Muscle of arm (tissue), 14 donors: ENCODE measurements around the gene C17orf58. TPM values are rescaled to one million over a fixed set of nuclear protein-coding genes. Genes with fewer than 3 reads are reported as not detected.
"Not testable (repeated sequence)": the region's sequence is repeated elsewhere in the genome, so short reads cannot be mapped to it uniquely, and the experiment has no call there.

ENCODE experiments used
- DNase-seq: peaks from one replicate; pipeline ENCODE4 v3.0.0-alpha.2; 2013
- long read RNA-seq, 11 donors: transcript quantifications; one replicate each; lab custom pipeline, GENCODE V29; 2026
- polyA plus RNA-seq, 12 donors: library from polyadenylated mRNA; unstranded; fragments of 120-200 nt; gene quantifications; one replicate each; pipeline ENCODE4 v1.2.1, GENCODE V29; 2013; ENCODE audit not compliant: insufficient read length in 12 of 12

C17orf58 gene
- 10 to 100 TPM in 11 of 12 donors, not detected in 1; 16.2 to 24.5 (median 18.1) TPM for polyA plus RNA-seq
- long read RNA-seq, donor 1, transcript C17orf58-202 (3 exons, 1,082 nt): major isoform, 5 of 11 reads
- long read RNA-seq, donor 1, transcript C17orf58-204 (4 exons, 2,065 nt): major isoform, 5 of 11 reads
- long read RNA-seq, donor 1, partial matches to known transcripts: 0 of 11 reads
- long read RNA-seq, donor 1, other reads (novel, unspliced or antisense): 0 of 11 reads
- long read RNA-seq, donor 2, transcript C17orf58-202 (3 exons, 1,082 nt): major isoform, 5 of 126 reads
- long read RNA-seq, donor 2, partial matches to known transcripts: 76 of 126 reads
- long read RNA-seq, donor 2, other reads (novel, unspliced or antisense): 41 of 126 reads
- long read RNA-seq, donor 3, partial matches to known transcripts: 0 of 2 reads
- long read RNA-seq, donor 3, other reads (novel, unspliced or antisense): 0 of 2 reads
- long read RNA-seq, donor 4, partial matches to known transcripts: 0 of 5 reads
- long read RNA-seq, donor 4, other reads (novel, unspliced or antisense): 0 of 5 reads
- long read RNA-seq, donor 5, transcript C17orf58-202 (3 exons, 1,082 nt): major isoform, 5 of 163 reads
- long read RNA-seq, donor 5, partial matches to known transcripts: 153 of 163 reads
- long read RNA-seq, donor 5, other reads (novel, unspliced or antisense): 0 of 163 reads
- long read RNA-seq, donor 6, partial matches to known transcripts: 0 of 4 reads
- long read RNA-seq, donor 6, other reads (novel, unspliced or antisense): 0 of 4 reads
- long read RNA-seq, donor 7, partial matches to known transcripts: 0 of 2 reads
- long read RNA-seq, donor 7, other reads (novel, unspliced or antisense): 0 of 2 reads
- long read RNA-seq, donor 8, transcript C17orf58-202 (3 exons, 1,082 nt): major isoform, 5 of 8 reads
- long read RNA-seq, donor 8, partial matches to known transcripts: 0 of 8 reads
- long read RNA-seq, donor 8, other reads (novel, unspliced or antisense): 0 of 8 reads
- long read RNA-seq, donor 9, partial matches to known transcripts: 0 of 6 reads
- long read RNA-seq, donor 9, other reads (novel, unspliced or antisense): 0 of 6 reads
- long read RNA-seq, donor 10, partial matches to known transcripts: 0 of 7 reads
- long read RNA-seq, donor 10, other reads (novel, unspliced or antisense): 0 of 7 reads
- long read RNA-seq, donor 11, transcript C17orf58-202 (3 exons, 1,082 nt): major isoform, 7 of 10 reads
- long read RNA-seq, donor 11, partial matches to known transcripts: 0 of 10 reads
- long read RNA-seq, donor 11, other reads (novel, unspliced or antisense): 0 of 10 reads

DNA sequence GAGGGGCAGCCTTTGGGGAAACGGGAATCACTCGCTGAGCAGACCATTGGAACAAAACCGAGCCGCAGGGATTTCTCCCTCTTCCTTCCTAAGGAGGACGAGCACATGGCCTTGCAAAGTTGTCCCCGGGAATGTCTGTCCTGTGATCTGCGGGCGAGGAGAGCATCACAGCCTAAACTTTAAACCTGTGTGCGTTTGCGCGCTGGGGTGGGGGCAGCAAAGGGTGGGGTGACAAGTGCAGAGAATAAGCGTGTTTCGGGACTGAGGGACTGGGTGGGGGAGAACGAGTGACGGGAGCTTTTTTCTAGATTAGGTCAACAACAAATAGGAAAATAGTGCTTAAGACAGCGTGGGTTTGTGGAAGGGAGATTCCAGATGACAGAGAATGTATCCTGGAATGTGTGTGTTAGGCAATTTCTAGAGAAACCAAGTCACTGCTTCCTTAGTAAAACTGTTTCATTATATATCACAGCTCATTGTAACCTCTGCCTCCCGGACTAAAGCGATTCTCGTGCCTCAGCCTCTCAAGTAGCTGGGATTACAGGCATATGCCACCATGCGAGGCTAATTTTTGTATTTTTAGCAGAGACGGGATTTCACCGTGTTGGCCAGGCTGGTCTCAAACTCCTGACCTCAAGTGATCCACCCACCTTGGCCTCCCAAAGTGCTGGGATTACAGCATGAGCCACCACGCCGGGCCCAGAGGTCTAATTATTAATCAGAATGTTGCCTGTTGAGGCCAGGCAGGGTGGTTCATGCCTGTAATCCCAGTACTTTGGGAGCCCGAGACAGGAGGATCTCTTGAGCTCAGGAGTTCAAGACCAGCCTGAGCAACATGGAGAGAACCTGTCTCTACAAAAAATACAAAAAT is at the start of gene C17orf58:
C17orf58 (minus strand) TSS at position 169 of the 871 bp plus-strand sequence. CDS start 271 bp downstream, outside the sequence.
- DNase-seq: peak; percentile 25

DNA sequence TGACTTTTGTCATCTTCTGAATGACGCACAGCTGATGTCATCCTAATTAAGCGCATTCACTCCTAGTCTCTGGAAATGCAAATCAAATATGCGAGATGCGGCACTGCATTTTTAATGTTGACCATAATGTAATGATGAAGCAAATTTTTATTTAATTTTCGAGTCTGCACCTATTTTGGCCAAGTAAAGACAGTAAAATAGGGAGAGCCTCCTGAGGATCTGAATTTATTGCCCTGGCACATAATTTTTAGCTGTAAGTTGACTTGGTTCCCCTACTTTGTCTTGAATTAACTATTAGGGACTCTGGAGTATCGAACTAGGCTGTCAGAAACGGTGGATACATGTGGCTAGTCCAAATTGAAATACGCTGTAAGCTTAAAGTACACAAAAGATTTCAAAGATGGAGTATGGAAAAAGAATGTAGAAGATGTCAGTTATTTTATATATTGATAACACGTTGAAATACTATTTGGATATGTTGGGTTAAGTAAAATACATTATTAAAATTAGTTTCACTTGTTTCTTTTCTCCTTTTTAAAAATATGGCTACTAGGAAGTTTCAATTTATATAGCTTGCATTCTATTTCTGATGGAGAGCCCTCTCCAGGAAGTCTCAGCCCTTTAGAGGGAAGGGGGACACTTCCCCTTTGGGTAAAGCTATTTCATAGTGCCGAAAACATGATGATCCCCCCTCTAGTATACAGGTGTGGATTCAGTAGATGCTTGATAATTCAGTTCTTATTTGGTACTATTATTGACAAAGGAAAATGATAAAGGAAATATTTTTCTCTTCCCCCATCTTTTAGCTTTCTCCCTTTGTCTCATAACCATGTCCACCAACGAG is 40.3 kb upstream of the C17orf58 start:
- DNase-seq: no peak

DNA sequence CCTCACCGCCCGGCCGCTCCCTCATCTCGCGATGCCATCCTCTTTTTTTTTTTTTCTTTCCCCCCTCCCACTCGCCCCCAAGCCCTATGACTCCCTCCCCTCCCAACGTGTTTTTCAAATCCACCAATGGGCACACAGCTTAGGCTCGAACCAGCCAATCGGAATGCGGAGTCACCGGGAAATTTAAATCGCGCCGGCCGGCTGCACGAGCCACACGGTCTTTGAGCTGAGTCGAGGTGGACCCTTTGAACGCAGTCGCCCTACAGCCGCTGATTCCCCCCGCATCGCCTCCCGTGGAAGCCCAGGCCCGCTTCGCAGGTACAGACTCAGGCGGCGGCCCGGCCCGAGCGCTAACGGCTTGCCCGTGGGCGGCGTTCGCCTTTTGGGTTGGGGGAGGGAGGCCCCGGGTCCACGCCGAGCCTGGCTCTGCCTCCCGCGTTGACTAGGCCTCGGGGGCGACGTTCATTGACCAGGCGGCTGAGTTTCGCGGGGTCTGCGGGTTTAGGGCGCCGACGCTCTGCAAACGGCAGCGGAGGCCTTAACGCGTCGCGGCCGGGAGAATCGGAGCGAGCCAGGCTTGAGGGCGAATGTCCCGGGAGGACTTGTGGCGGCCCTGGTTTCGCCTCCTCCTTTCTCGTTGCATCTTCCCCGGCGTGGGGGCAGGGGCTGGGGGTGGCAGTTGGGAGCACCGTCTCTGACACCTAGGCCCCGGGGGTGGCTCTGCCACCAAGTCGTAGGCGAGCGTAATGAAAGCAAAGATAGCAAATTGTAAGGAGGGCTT is 39.4 kb upstream of the C17orf58 start, which contains the start of gene KPNA2:
KPNA2 (plus strand) TSS at position 213 of the 781 bp plus-strand sequence. CDS start 1,398 bp downstream, outside the sequence.
- DNase-seq: peak; percentile 98

DNA sequence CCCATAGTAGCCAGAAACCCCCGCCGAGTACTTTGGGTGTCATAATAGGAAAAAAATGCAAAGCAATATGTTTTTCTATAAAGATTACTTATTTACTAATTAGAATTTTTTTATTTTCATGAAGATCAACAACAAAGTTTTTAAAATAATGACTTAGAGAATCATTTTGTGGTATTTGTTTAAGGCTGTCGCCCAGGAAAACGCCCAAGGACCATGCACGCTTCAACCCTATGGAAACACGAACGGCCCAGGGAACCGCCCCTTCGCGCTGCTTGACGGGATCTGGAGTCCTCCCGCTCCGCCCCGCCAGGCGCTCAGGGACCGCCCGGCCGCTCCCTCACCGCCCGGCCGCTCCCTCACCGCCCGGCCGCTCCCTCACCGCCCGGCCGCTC is 38.9 kb upstream of the C17orf58 start:
- no peak for DNase-seq

DNA sequence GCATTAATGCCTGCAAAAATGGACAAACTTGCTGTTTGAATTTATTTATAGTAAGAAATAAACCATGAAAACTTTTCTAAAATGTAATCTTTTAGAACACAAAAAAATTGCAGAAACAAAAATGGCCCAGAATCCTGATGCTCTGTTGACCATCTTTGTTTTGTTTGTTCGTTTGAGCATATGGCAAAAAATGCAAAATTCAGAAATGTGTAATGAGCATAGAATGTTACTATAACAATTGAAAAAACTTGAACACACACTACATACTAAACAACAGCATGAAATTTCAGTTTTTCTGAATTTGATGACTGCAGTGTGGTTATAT is 38.1 kb upstream of the C17orf58 start:
- no peak for DNase-seq

DNA sequence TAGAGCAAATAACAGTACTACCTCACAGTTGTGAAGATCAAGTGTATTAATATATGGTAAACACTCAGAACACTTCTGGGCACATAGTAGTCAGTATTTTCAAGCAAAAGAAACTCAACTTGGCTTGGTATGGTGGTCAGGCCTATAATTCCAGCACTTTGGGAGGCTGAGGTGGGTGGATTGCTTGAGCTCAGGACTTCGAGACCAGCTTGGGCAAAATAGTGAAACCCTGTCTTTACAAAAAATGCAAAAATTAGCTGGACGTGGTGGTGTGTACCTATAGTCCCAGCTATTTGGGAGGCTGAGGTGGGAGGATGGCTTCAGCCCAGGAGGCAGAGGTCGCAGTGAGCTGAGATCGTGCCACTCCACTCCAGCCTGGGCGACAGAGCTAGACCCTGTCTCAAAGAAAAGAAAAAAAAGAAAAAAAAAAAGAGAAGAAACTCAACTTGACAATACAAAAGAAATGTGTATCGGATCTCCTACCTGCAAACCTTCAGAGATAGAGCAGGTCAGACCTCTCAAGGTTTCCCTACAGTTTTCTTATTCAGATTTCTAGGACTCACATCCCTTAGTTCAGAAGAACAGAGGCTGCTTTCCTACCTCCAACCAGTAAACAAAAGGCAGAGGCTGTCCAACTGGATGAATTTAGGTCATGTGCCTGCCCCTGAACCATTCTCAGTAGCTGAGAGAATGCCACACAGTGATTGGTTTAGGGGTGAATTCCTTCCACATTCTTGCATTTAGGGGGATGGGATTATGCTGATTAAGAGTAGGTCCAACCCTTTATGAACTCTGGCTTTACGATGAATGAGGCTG is 37.6 kb upstream of the C17orf58 start:
- no peak for DNase-seq

DNA sequence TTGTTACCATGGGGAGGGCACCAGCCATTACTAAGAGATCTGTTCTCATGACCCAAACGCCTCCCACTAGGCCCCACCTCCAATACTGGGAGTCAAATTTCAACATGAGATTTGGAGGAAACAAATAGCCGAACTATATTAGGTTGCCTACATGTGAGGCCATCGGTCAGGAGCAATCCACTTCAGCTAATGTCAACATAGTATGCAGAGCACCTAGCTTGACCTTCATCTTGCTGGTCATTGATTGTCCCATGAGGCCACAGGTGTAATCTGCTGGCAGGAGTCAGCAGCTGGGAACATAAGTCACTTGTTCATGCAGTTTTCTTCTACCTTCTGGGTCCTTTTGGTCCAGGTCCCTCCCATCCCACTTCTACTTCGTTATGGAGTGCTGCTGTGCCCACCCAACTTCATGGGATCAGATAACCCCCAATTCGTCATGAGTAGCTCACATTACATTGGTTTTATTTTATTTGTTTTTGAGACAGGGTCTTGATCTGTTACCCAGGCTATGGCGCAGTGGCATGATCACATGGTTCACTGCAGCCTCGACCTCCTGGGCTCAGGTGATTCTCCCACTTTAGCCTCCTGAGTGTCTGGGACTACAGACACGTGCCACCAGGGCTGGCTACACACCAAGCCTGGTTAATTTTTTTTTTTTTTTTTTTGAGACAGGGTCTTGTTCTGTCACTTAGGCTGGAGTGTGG is 33.4 kb upstream of the C17orf58 start:
- no peak for DNase-seq

DNA sequence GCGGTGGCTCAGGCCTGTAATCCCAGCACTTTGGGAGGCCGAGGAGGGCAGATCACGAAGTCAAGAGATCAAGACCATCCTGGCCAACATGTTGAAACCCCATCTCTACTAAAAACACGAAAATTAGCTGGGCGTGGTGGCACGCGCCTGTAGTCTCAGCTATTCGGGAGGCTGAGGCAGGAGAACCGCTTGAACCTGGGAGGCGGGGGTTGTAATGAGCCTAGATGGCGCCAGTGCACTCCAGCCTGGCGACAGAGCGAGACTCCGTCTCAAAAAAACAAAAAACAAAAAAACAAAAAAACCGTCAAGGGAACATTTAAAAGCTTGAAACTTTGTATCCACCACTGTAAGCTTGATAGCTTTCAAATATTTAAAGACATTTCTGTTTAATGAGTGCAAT is 26.3 kb upstream of the C17orf58 start:
- not testable (repeated sequence) for DNase-seq

DNA sequence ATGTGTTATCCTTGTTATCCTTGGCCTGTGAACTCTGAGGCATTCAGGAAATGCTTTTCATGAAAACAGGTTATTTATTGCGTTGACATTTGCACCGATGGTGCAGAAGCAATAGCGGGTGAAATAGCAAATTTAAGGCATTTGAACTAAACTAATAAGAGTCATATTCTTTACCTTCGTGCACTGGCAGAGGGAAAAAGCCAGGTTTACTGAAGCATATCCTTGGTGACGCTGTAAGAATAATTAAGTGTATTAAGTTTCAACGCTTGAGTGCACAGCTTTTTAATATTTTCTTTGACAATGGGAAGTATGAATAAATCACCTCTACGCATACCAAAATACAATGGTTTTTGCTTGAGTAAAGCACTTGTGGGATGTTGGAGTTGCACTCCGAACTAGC is 25.7 kb upstream of the C17orf58 start:
- DNase-seq: no peak

DNA sequence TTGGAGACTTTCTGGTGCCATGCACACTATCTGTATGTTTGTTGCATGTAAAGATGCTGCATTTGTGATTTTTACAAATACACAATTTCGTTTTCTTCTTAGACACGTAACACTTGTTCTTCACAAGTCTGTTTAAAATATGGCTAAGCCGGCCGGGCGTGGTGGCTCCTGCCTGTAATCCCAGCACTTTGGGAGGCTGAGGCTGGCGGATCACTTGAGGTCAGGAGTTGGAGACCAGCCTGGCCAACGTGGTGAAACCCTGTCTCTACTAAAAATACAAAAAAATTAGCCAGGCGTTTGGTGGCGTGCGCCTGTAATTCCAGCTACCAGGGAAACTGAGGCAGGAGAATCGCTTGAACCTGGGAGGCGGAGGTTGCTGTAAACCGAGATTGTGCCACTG is 24.5 kb upstream of the C17orf58 start:
- not testable (repeated sequence) for DNase-seq

DNA sequence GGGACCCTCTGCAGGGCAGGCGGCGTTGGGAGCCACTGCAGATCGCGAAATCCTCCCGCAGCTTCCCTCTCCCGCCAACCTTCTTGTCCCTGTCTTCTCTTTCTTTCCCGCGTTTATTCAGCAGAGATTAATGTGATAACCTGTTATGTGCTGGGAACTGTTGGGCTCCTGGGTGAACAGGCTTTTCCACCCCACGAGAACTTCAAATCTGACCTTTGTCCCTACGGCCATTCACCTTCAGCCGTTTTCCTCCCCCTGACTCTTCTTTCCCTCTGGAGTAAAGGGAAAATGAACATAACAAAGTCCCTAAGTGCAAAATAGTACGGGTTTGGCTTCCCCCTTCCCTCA is 24.1 kb upstream of the C17orf58 start:
- DNase-seq: no peak

DNA sequence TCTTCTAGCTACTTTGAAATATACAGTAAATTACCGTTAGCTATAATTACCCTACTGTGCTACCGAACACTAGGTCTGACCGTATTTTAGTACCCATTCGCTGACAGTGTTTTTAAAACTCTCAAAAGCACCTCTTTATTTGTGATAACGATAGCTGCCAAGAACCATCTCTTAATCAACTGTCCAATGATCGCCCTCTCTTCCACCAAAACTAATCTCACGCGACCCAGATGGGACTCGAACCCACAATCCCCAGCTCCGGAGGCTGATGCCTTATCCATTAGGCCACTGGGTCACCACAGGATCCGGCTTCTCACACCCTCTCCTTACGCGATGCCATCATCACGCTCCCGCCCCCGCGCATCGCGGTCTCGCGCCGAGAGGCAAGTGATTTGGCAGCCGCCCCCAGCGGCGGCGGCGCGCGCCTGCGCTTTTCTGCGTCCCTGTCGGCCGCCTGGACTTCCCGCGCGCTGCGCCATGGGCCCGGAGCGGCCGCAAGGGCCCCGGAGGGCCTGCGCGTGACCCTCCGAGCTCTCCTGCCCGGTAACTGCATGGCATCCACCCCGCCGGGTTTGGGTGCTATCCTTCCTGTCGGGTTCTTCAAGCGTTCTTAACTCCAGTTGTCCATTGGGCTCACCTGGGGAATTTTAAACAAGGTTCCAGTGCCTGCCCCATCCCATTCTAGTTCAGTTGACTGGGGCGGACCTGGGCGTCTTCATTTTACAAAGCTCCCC is 23.6 kb upstream of the C17orf58 start:
- peak; percentile 98 for DNase-seq

DNA sequence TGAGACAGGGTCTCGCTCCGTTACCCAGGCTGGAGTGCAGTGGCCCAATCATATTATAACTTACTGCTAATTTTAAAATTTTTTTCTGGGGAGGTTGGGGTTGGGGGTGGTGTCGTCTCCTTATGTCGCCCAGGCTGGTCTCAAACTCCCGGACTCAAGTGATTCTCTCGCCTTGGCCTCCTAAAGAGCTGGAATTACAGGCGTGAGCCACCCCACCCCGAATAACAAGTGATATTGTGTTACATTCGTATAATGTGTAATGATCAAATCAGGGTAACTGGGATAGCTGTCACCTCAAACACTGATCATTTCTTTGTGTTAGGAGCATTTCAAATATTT is 23.0 kb upstream of the C17orf58 start:
- no peak for DNase-seq

DNA sequence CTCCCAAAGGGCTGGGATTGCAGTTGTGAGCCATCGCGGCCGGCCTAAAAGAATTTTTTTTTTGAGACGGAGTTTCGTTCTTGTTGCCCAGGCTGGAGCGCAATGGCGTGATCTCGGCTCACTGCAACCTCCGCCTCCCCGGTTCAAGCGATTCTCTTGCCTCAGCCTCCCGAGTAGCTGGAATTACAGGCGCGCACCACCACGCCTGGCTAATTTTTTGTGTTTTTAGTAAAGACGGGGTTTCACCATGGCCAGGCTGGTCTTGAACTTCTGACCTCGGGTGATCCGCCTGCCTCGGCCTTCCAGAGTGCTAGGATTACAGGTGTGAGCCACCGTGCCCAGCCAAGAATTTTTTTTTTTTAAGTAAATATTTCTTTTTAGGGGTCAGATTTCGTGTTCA is 22.2 kb upstream of the C17orf58 start:
- not testable (repeated sequence) for DNase-seq

DNA sequence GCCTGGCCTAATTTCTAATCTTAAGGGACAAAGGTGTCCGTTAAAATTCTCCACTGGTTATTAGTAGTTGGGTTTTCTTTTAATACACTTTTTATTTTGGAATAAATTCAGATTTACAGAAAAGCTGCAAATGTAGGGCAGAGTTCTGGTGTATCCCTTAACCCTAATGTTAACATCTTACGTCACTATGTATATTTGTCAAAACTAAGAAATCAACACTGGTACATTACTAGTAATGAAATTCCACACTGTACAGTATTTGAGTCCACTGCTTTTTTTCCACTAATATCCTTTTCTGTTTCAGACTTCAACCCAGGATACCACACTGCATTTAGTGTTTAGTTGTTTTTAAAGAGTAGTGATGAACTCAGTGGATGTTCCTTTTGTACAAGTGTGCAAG is 20.6 kb upstream of the C17orf58 start:
- no peak for DNase-seq

DNA sequence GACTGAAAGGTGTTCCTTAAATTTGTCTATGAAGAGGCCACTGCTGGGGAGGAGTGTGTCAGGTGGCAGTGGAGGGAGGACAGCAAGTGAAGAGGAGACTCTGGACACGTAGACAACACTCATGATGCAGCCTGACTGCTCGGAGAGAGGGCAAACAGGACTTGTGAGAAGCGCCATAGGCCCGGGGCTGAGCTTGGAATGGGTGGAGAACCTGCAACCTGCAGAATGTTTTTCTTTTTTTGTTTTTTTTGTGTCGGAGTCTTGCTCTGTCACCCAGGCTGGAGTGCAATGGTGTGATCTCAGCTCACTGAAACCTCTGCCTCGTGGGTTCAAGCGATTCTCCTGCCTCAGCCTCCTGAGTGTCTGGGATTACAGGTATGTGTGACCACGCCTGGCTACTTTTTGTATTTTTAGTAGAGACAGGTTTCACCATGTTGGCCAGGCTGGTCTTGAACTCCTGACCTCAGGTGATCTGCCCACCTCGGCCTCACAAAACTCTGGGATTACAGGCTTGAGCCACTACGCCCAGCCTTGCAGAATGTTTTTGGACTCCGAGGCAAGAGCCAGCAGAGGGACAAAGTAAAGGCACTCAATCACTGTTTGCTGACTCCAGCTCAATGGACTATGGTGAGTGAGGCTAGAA is 18.9 kb upstream of the C17orf58 start:
- DNase-seq: no peak
